Stimulated activated effector memory CD8-positive, alpha-beta T cell treated with anti-CD3 and anti-CD28 coated beads, Interleukin-12 subunit alpha, Interleukin-12 subunit beta, amount 100 ng/mL, for 72 hours (primary cell): ENCODE results near the gene PLXNB1.
"Not testable (repeated sequence)": the region's sequence is repeated elsewhere in the genome, so short reads cannot be mapped to it uniquely, and the experiment has no call there.

Experiments
- ATAC-seq: fragments of 150-1000 bp; cut with Tn5 transposase; 2 replicates; pipeline ENCODE4 v1.10.0; 2021
- DNase-seq, 2 donors: peaks; one replicate each; pipeline ENCODE4 v3.0.0; 2021 to 2022; ENCODE audit warnings: low spot score in 2 of 2
- H3K27ac Mint-ChIP-seq: one replicate; pipeline ENCODE4 v1.8.0; 2022; ENCODE audit warnings: mild to moderate bottlenecking, mixed read lengths
- H3K36me3 Mint-ChIP-seq: one replicate; pipeline ENCODE4 v1.8.0; 2022; ENCODE audit warnings: mild to moderate bottlenecking, mixed read lengths
- H3K4me1 Mint-ChIP-seq: one replicate; pipeline ENCODE4 v1.8.0; 2022; ENCODE audit warnings: mixed read lengths
- H3K4me3 Mint-ChIP-seq: one replicate; pipeline ENCODE4 v1.8.0; 2022; ENCODE audit warnings: mild to moderate bottlenecking, mixed read lengths
- H3K9me3 Mint-ChIP-seq: one replicate; pipeline ENCODE4 v1.8.0; 2022; ENCODE audit warnings: mixed read lengths

Gene PLXNB1

DNA sequence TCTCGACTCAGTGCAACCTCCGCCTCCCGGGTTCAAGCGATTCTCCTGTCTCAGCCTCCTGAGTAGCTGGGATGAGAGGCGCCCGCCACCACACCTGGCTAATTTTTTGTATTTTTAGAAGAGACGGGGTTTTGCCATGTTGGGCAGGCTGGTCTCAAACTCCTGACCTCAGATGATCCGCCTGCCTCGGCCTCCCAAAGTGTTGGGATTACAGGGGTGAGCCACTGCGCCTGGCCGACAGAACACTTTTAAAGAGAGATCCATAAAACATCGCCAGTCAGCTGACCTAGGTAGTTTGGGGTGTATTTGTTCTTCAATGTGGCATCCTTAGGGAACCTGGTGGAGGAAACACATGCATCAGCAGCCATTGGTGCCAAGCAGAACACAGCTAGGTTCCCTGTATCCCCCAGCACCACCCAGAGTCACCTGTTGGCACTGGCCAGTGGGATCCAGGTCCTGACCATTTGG is 28.4 kb downstream of the PLXNB1 start:
- peak in 1 of 2 donors; percentile 45 for DNase-seq
- not testable (repeated sequence) for ATAC-seq, H3K27ac Mint-ChIP-seq, H3K36me3 Mint-ChIP-seq, H3K4me1 Mint-ChIP-seq, H3K4me3 Mint-ChIP-seq, H3K9me3 Mint-ChIP-seq

GRCh38 chr3:48400824-48401433 is 29.0 kb downstream of the PLXNB1 start:
- ATAC-seq: peak; percentile 74

DNA sequence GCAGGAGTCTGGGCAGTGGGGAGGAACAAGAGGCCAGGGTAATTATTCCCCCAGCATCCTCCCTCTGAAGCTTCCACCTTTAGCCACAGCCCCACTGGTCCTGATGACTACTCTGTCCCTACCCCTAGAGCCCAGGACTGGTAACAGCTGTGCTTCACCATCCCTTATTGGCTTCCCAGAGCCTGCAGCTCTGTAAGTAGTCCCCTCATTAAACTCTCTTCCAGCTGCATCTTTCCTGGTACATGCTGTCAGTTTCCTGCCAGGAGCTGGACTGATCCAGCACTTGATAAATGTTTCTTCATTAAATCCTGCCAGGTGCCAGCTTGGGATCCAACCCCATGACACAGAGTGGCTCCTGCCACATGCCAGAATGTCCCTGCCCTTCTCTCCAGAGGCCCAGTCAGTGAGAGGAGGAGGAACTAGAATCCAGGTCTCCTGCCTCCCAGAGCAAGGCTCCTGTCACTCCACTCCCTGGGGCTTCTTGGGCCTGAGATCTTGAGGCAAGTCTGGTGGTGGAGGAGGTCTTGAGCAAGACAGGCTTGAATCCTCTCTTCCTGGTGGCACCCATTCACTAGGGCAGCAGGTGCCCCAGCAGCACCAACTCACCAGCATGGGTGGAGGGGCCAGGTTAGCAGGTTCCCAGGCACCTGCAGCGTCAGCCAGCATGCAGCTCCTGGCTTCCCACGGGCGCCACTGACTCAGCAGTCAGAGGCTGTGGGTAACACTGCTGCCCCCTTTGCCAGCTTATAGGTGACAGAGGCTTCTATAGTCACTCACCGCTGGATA is 30.3 kb downstream of the PLXNB1 start:
- DNase-seq (peak in 1 of 2 donors; percentile 46), ATAC-seq (no peak)
- Mint-ChIP-seq H3K4me1 (no peaks in the 10 kb centered on the region), H3K36me3 (no peaks in the 10 kb centered on the region), H3K4me3 (no peak overlapping the region), H3K9me3 (no peaks in the 10 kb centered on the region), H3K27ac (no peak overlapping the region)

More at GRCh38 chr3:48400824-48401433, 29.0 kb downstream of the PLXNB1 start:
- H3K9me3 Mint-ChIP-seq: no peaks in the 10 kb centered on the region
- no peaks in the 10 kb centered on the region for H3K4me1 Mint-ChIP-seq
- H3K36me3 Mint-ChIP-seq: no peaks in the 10 kb centered on the region
- peak; percentile 31 to 65 for DNase-seq
- H3K27ac Mint-ChIP-seq: peak overlapping the region; percentile 60
- no peak overlapping the region for H3K4me3 Mint-ChIP-seq

GRCh38 chr3:48398701-48399386 is 31.0 kb downstream of the PLXNB1 start:
- no peak overlapping the region for H3K4me3 Mint-ChIP-seq
- H3K36me3 Mint-ChIP-seq: no peaks in the 10 kb centered on the region
- H3K9me3 Mint-ChIP-seq: no peaks in the 10 kb centered on the region
- ATAC-seq: no peak
- DNase-seq: peak in 1 of 2 donors; percentile 46
- H3K27ac Mint-ChIP-seq: no peak overlapping the region
- no peaks in the 10 kb centered on the region for H3K4me1 Mint-ChIP-seq

DNA sequence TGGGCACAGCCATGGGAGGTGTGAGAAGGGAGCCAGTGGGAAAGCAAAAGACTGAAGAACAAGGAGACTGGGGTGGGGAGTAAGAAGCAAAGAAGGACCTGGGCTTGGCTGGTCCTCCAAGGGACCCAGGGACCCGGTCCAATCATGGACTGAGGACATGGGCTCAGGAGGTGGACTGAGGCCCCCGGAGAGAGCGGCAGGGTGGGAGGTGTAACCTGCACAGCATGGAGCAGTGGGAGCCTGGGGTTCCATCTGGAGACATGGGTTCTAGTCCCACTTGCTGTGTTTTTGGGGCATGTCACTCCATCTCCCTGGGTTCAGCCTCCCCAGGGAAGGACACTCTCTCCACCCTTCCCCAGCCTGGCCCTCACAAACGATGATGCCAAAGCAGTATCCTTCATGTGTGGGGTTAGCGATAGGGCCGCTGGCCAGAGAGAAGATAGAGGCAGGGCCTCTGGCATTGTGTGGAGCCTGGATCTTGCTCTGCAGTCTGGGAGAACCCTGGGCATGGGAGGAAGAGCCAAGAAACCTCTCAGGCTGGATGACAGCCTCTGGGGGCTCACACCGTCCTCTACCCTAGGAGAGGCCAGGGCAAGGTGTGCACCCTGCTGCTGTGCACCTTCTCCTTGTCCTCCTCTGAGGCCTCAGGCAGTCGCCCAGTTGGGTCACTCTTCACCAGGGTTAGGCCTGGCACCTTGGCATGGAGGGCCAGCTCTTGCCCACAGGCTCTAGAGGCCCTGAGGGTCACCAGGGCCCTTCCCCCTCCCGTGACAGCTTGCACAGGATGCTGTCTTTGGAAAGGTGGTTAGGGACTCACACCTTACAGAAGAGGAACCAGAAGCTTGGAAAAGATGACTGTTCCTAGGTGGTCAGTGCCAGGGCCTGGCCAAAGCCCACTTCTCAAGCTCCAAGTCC is 31.9 kb downstream of the PLXNB1 start:
- Mint-ChIP-seq H3K4me1 (no peaks in the 10 kb centered on the region), H3K4me3 (no peak overlapping the region), H3K9me3 (no peaks in the 10 kb centered on the region), H3K36me3 (no peaks in the 10 kb centered on the region), H3K27ac (no peak overlapping the region)
- ATAC-seq (no peak), DNase-seq (peak in 1 of 2 donors; percentile 36)

- Mint-ChIP-seq H3K4me1 (no peaks in the 10 kb centered on the region), H3K4me3 (no peak overlapping the region), H3K9me3 (no peaks in the 10 kb centered on the region), H3K36me3 (no peaks in the 10 kb centered on the region), H3K27ac (no peak overlapping the region)
- DNase-seq (peak in 1 of 2 donors; percentile 41), ATAC-seq (no peak)
Measured at GRCh38 chr3:48395714-48396113, 34.2 kb downstream of the PLXNB1 start.

- Mint-ChIP-seq H3K36me3 (no peaks in the 10 kb centered on the region), H3K9me3 (no peaks in the 10 kb centered on the region), H3K27ac (no peak overlapping the region), H3K4me1 (no peaks in the 10 kb centered on the region), H3K4me3 (no peak overlapping the region)
- no peak for DNase-seq
- ATAC-seq: peak; percentile 50
Measured at GRCh38 chr3:48394391-48394790, 35.5 kb downstream of the PLXNB1 start.

DNA sequence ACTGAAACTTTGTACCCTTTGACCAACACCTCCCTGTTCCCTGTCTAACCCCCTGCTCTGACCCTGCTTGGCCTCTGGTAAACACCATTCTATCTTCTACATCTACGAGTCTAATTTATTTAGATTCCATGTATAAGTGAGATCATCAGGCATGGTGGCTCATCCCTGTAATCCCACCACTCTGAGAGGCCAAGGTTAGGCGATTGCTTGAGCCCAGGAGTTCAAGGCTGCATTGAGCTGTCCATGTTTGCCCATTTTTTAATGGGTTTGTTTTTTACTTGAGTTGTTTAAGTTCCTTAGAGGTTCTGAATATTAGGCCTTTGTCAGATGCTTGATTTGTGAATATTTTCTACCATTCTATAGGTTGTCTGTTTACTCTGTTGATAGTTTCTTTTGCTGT is 40.9 kb downstream of the PLXNB1 start:
- Mint-ChIP-seq H3K36me3 (no peaks in the 10 kb centered on the region), H3K4me1 (no peaks in the 10 kb centered on the region), H3K27ac (no peak overlapping the region), H3K4me3 (no peak overlapping the region), H3K9me3 (no peaks in the 10 kb centered on the region)
- ATAC-seq (no peak), DNase-seq (no peak)

DNA sequence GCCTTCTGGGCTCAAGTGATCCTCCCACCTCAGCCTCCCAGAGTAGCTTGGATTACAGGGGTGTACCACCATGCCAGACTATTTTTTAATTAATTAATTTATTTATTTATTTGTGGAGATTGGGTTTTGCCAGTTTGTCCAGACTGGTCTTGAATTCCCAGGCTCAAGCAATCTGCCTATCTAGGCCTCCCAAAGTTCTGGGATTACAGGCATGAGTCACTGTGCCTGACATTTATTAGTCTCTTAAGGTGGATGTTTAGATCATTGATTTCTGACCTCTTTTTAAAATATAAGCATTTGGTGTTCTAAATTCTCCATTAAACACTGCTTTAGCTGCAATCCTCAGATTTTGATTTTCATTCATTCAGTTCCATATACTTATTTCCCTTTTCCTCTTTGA is 42.3 kb downstream of the PLXNB1 start:
- H3K36me3 Mint-ChIP-seq: no peaks in the 10 kb centered on the region
- ATAC-seq (no peak), DNase-seq (no peak)
- H3K27ac Mint-ChIP-seq: no peak overlapping the region
- H3K4me3 Mint-ChIP-seq: no peak overlapping the region
- no peaks in the 10 kb centered on the region for H3K9me3 Mint-ChIP-seq
- no peaks in the 10 kb centered on the region for H3K4me1 Mint-ChIP-seq

DNA sequence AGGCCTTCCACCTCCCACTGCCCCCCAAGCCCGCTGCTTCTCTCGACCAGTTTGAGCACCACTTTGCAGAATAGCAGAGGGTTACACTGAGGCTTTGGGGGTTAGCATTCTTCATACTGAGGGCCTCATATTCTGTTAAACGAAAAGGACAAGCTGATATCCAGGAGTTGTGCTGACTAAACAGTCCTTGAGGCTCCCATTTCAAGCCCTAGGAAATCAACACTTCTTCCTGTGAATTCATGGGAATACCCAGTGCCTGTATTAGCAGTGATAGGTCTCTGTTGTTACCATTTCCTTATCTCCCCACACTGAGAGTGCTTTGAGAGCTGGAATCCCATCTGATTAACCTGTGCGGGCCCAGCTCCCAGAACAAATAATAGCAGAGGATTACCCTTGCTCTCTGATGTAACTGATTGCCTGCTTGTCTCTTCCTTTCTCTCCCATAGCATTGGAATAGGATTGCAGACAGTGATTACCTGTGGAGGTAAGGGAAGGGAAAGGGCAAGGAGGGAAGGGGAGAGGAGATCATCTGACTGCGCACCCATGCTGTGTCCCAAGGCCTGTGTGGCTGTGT is 56.9 kb downstream of the PLXNB1 start:
- Mint-ChIP-seq H3K4me3 (no peak overlapping the region), H3K4me1 (no peaks in the 10 kb centered on the region), H3K9me3 (no peaks in the 10 kb centered on the region), H3K27ac (no peak overlapping the region), H3K36me3 (no peaks in the 10 kb centered on the region)
- ATAC-seq (no peak), DNase-seq (peak in 1 of 2 donors; percentile 37)

DNA sequence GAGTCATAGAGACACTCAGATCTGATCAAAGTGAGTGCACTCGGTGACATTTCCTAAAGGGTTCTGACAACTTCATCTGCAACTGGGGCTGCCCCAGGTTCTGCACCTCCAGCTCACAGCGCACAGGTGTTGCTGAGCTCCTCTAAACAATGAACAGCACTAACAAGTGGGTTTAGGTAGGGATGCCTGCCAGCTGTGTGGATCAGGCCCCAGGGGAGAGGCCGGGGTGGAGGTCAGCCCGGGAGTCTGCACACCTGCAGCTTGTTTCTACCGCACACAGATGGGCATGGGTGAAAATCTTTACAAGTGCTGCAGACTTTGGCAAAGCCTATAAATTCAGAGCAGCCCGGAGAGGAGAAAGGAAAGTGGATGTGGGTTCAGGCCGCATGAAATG is 57.5 kb downstream of the PLXNB1 start:
- Mint-ChIP-seq H3K36me3 (no peaks in the 10 kb centered on the region), H3K27ac (no peak overlapping the region), H3K9me3 (no peaks in the 10 kb centered on the region), H3K4me3 (no peak overlapping the region), H3K4me1 (no peaks in the 10 kb centered on the region)
- no peak for DNase-seq
- ATAC-seq: no peak

- no peak within 1 kb of the TSS for H3K27ac Mint-ChIP-seq
- H3K36me3 Mint-ChIP-seq: no peaks in the 10 kb centered on the region
- no peak for ATAC-seq
- DNase-seq: peak in 1 of 2 donors; percentile 26
- no peaks in the 10 kb centered on the region for H3K4me1 Mint-ChIP-seq
- no peak within 1 kb of the TSS for H3K4me3 Mint-ChIP-seq
- H3K9me3 Mint-ChIP-seq: no peaks in the 10 kb centered on the region
Measured at GRCh38 chr3:48371651-48372376, 58.1 kb downstream of the PLXNB1 start, which contains the start of gene FBXW12. Gene FBXW12 (plus strand): TSS chr3:48372219. CDS start chr3:48372768, 549 bp downstream.

- H3K4me3 Mint-ChIP-seq: no peak overlapping the region
- no peak for DNase-seq
- H3K27ac Mint-ChIP-seq: no peak overlapping the region
- no peaks in the 10 kb centered on the region for H3K36me3 Mint-ChIP-seq
- no peak for ATAC-seq
- H3K4me1 Mint-ChIP-seq: no peaks in the 10 kb centered on the region
- H3K9me3 Mint-ChIP-seq: no peaks in the 10 kb centered on the region
Measured at GRCh38 chr3:48370333-48370713, 59.6 kb downstream of the PLXNB1 start.

GRCh38 chr3:48369693-48370332 is 60.1 kb downstream of the PLXNB1 start:
- no peaks in the 10 kb centered on the region for H3K4me1 Mint-ChIP-seq
- H3K9me3 Mint-ChIP-seq: no peaks in the 10 kb centered on the region
- no peaks in the 10 kb centered on the region for H3K36me3 Mint-ChIP-seq
- no peak overlapping the region for H3K27ac Mint-ChIP-seq
- DNase-seq: peak in 1 of 2 donors; percentile 40
- no peak overlapping the region for H3K4me3 Mint-ChIP-seq
- no peak for ATAC-seq
